ENCODE measurements around the gene LCNL1. TPM values are rescaled to one million over a fixed set of nuclear protein-coding genes. Genes with fewer than 3 reads are reported as not detected.

The LCNL1 gene
- total and polyA plus RNA-seq, 4 experiments from 2014 or later = 0.14 to 0.17 TPM; not detected in 2

- Histone ChIP-seq H3K9me3 (ENCODE audit: control insufficient read depth in 1 of 2, low read length in 2 of 2) (no peaks in the 10 kb centered on the region), H3K27me3 (ENCODE audit: insufficient read depth, low read length) (no peaks in the 10 kb centered on the region), H3K36me3 (ENCODE audit: insufficient read depth, low read length) (no peaks in the 10 kb centered on the region), H3K4me1 (ENCODE audit: insufficient read depth, low read length) (peaks cover 20% of the 10 kb centered on the region), H3K27ac (ENCODE audit: low read depth, low read length) (peak overlapping the region; percentile 15), H3K4me3 (ENCODE audit: low read length in 2 of 2) (no peak overlapping the region)
- DNase-seq = peak; percentile 60 to 83 (median 63)
- Mint-ChIP-seq H3K27me3 (no peaks in the 10 kb centered on the region), H3K4me1 (peaks cover 1 to 16% (median 8%) of the 10 kb centered on the region in 4 donors), H3K4me3 (peak overlapping the region in 1 of 8 donors; percentile 72), H3K9me3 (peaks cover 0 to 3% (median 0%) of the 10 kb centered on the region in 8 donors), H3K36me3 (peaks cover 5 to 8% of the 10 kb centered on the region in 2 donors), H3K27ac (peak overlapping the region; percentile 15 to 89 (median 79))
- CTCF ChIA-PET (ENCODE audit: partially characterized antibody) = interaction anchor here (1.2 to 1.6 kb wide), 4 partner anchors 13 to 202 kb away, joined by 3 to 4 read pairs (median 3); no protein-coding TSS in a partner anchor
- intact Hi-C loops (cut with micrococcal nuclease) = loop anchor here (10.0 kb wide), 1 partner anchor 47 kb away; the partner anchor contains the start of gene PTGDS
- POLR2A ChIA-PET (ENCODE audit: partially characterized antibody) = interaction anchor here (1.2 to 2.2 kb wide), 4 partner anchors 10 to 48 kb away, joined by 4 to 10 read pairs (median 6); partner anchors contain the start of genes CLIC3, FUT7 and SAPCD2
Measured at GRCh38 chr9:137021979-137022661, 39.3 kb downstream of the LCNL1 start.

GRCh38 chr9:137022662-137023008 is 39.8 kb downstream of the LCNL1 start:
- no peak overlapping the region for H3K4me3 Mint-ChIP-seq

GRCh38 chr9:137023157-137023556 is 40.4 kb downstream of the LCNL1 start:
- Histone ChIP-seq H3K36me3 (ENCODE audit: insufficient read depth, low read length) (no peaks in the 10 kb centered on the region), H3K9me3 (ENCODE audit: control insufficient read depth in 1 of 2, low read length in 2 of 2) (no peaks in the 10 kb centered on the region), H3K4me3 (ENCODE audit: low read length in 2 of 2) (no peak overlapping the region), H3K4me1 (ENCODE audit: insufficient read depth, low read length) (peaks cover 24% of the 10 kb centered on the region), H3K27me3 (ENCODE audit: insufficient read depth, low read length) (no peaks in the 10 kb centered on the region), H3K27ac (ENCODE audit: low read depth, low read length) (no peak overlapping the region)
- H3K4me1 Mint-ChIP-seq = peaks cover 1 to 20% (median 11%) of the 10 kb centered on the region in 4 donors
- peaks cover 0 to 3% (median 0%) of the 10 kb centered on the region in 8 donors for H3K9me3 Mint-ChIP-seq
- H3K27ac Mint-ChIP-seq = peak overlapping the region in 1 of 7 donors; percentile 48
- H3K27me3 Mint-ChIP-seq = no peaks in the 10 kb centered on the region
- ChIA-PET CTCF (ENCODE audit: partially characterized antibody) (interaction anchor here (1.6 to 4.4 kb wide), 2 partner anchors 12 kb away, joined by 4 to 43 read pairs; no protein-coding TSS in a partner anchor), POLR2A (ENCODE audit: partially characterized antibody) (no interaction called here)
- intact Hi-C loops (cut with micrococcal nuclease) = loop anchor here (10.0 kb wide), 1 partner anchor 48 kb away; the partner anchor contains the start of gene PTGDS
- no peak overlapping the region for H3K4me3 Mint-ChIP-seq
- H3K36me3 Mint-ChIP-seq = peaks cover 5 to 8% of the 10 kb centered on the region in 2 donors
- no peak for DNase-seq

More at GRCh38 chr9:137022662-137023008, 39.8 kb downstream of the LCNL1 start:
- H3K9me3 ChIP-seq (ENCODE audit: control insufficient read depth in 1 of 2, low read length in 2 of 2) = no peaks in the 10 kb centered on the region
- Mint-ChIP-seq H3K27me3 (no peaks in the 10 kb centered on the region), H3K4me1 (peaks cover 1 to 20% (median 11%) of the 10 kb centered on the region in 4 donors), H3K9me3 (peaks cover 0 to 3% (median 0%) of the 10 kb centered on the region in 8 donors), H3K36me3 (peaks cover 5 to 8% of the 10 kb centered on the region in 2 donors), H3K27ac (no peak overlapping the region)
- intact Hi-C loops (cut with micrococcal nuclease) = loop anchor here (10.0 kb wide), 1 partner anchor 48 kb away; the partner anchor contains the start of gene PTGDS
- POLR2A ChIA-PET (ENCODE audit: partially characterized antibody) = interaction anchor here (1.8 to 2.2 kb wide), 3 partner anchors 9 to 26 kb away, joined by 5 to 10 read pairs (median 8); partner anchors contain the start of genes CLIC3 and FUT7
- no peak overlapping the region for H3K27ac ChIP-seq (ENCODE audit: low read depth, low read length)
- no peaks in the 10 kb centered on the region for H3K27me3 ChIP-seq (ENCODE audit: insufficient read depth, low read length)
- H3K4me1 ChIP-seq (ENCODE audit: insufficient read depth, low read length) = peaks cover 24% of the 10 kb centered on the region
- no peak for DNase-seq
- H3K36me3 ChIP-seq (ENCODE audit: insufficient read depth, low read length) = no peaks in the 10 kb centered on the region
- no peak overlapping the region for H3K4me3 ChIP-seq (ENCODE audit: low read length in 2 of 2)
- CTCF ChIA-PET (ENCODE audit: partially characterized antibody) = interaction anchor here (1.6 kb wide), 1 partner anchor 12 kb away, joined by 4 read pairs; no protein-coding TSS in a partner anchor

GRCh38 chr9:137023583-137023991 is 40.8 kb downstream of the LCNL1 start:
- ChIA-PET POLR2A (ENCODE audit: partially characterized antibody) (no interaction called here), CTCF (ENCODE audit: partially characterized antibody) (interaction anchor here (4.4 kb wide), 1 partner anchor 12 kb away, joined by 43 read pairs; no protein-coding TSS in a partner anchor)
- H3K27ac Mint-ChIP-seq = no peak overlapping the region
- Histone ChIP-seq H3K27me3 (ENCODE audit: insufficient read depth, low read length) (no peaks in the 10 kb centered on the region), H3K9me3 (ENCODE audit: control insufficient read depth in 1 of 2, low read length in 2 of 2) (no peaks in the 10 kb centered on the region), H3K36me3 (ENCODE audit: insufficient read depth, low read length) (no peaks in the 10 kb centered on the region), H3K4me3 (ENCODE audit: low read length in 2 of 2) (no peak overlapping the region), H3K27ac (ENCODE audit: low read depth, low read length) (no peak overlapping the region), H3K4me1 (ENCODE audit: insufficient read depth, low read length) (peaks cover 26% of the 10 kb centered on the region)
- DNase-seq = no peak
- H3K4me1 Mint-ChIP-seq = peaks cover 1 to 20% (median 11%) of the 10 kb centered on the region in 4 donors
- intact Hi-C loops (cut with micrococcal nuclease) = loop anchor here (10.0 kb wide), 1 partner anchor 49 kb away; the partner anchor contains the start of gene PTGDS
- peaks cover 5 to 8% of the 10 kb centered on the region in 2 donors for H3K36me3 Mint-ChIP-seq
- H3K4me3 Mint-ChIP-seq = no peak overlapping the region
- H3K27me3 Mint-ChIP-seq = no peaks in the 10 kb centered on the region
- peaks cover 0 to 3% (median 0%) of the 10 kb centered on the region in 8 donors for H3K9me3 Mint-ChIP-seq

GRCh38 chr9:137025517-137025966 is 42.7 kb downstream of the LCNL1 start:
- peaks cover 46% of the 10 kb centered on the region for H3K4me1 ChIP-seq (ENCODE audit: insufficient read depth, low read length)
- CTCF ChIA-PET (ENCODE audit: partially characterized antibody) = interaction anchor here (0.8 to 4.4 kb wide), 6 partner anchors 10 to 184 kb away, joined by 3 to 43 read pairs (median 5); partner anchors contain the start of gene AJM1
- H3K36me3 ChIP-seq (ENCODE audit: insufficient read depth, low read length) = no peaks in the 10 kb centered on the region
- H3K27me3 ChIP-seq (ENCODE audit: insufficient read depth, low read length) = no peaks in the 10 kb centered on the region
- Mint-ChIP-seq H3K27ac (no peak overlapping the region), H3K4me3 (no peak overlapping the region), H3K9me3 (peaks cover 0 to 3% (median 0%) of the 10 kb centered on the region in 8 donors), H3K36me3 (peaks cover 3 to 5% of the 10 kb centered on the region in 2 donors), H3K4me1 (peaks cover 11 to 36% (median 22%) of the 10 kb centered on the region in 4 donors), H3K27me3 (no peaks in the 10 kb centered on the region)
- POLR2A ChIA-PET (ENCODE audit: partially characterized antibody) = interaction anchor here (1.1 to 8.2 kb wide), 3 partner anchors 9 to 34 kb away, joined by 3 to 52 read pairs (median 18); partner anchors contain the start of gene PAXX
- H3K27ac ChIP-seq (ENCODE audit: low read depth, low read length) = peak overlapping the region; percentile 2
- intact Hi-C loops (cut with micrococcal nuclease) = loop anchor here (10.0 kb wide), 1 partner anchor 51 kb away; the partner anchor contains the start of gene PTGDS
- no peaks in the 10 kb centered on the region for H3K9me3 ChIP-seq (ENCODE audit: control insufficient read depth in 1 of 2, low read length in 2 of 2)
- DNase-seq = no peak
- H3K4me3 ChIP-seq (ENCODE audit: low read length in 2 of 2) = no peak overlapping the region

- Histone ChIP-seq H3K9me3 (ENCODE audit: control insufficient read depth in 1 of 2, low read length in 2 of 2) (no peaks in the 10 kb centered on the region), H3K4me1 (ENCODE audit: insufficient read depth, low read length) (peaks cover 54% of the 10 kb centered on the region), H3K27ac (ENCODE audit: low read depth, low read length) (peak overlapping the region; percentile 2), H3K4me3 (ENCODE audit: low read length in 2 of 2) (no peak overlapping the region), H3K27me3 (ENCODE audit: insufficient read depth, low read length) (no peaks in the 10 kb centered on the region), H3K36me3 (ENCODE audit: insufficient read depth, low read length) (no peaks in the 10 kb centered on the region)
- Mint-ChIP-seq H3K27ac (peak overlapping the region in 3 of 7 donors; percentile 13 to 78 (median 77)), H3K4me1 (peaks cover 14 to 42% (median 27%) of the 10 kb centered on the region in 4 donors), H3K27me3 (no peaks in the 10 kb centered on the region), H3K36me3 (peaks cover 5 to 6% of the 10 kb centered on the region in 2 donors), H3K9me3 (peaks cover 0 to 3% (median 0%) of the 10 kb centered on the region in 8 donors), H3K4me3 (peak overlapping the region in 6 of 8 donors; percentile 13 to 90 (median 76))
- ChIA-PET POLR2A (ENCODE audit: partially characterized antibody) (interaction anchor here (0.6 to 8.2 kb wide), 10 partner anchors 9 to 214 kb away, joined by 3 to 52 read pairs (median 3); partner anchors contain the start of genes PAXX and TUBB4B), CTCF (ENCODE audit: partially characterized antibody) (interaction anchor here (0.8 to 4.4 kb wide), 6 partner anchors 9 to 132 kb away, joined by 3 to 43 read pairs (median 10); no protein-coding TSS in a partner anchor)
- intact Hi-C loops (cut with micrococcal nuclease) = loop anchor here (10.0 kb wide), 1 partner anchor 52 kb away; the partner anchor contains the start of gene PTGDS
- DNase-seq = no peak
Measured at GRCh38 chr9:137026384-137026783, 43.6 kb downstream of the LCNL1 start.

All from CD4-positive, alpha-beta memory T cell (primary cell).